GM19467 (cell line): Measurements from ENCODE around the gene SAP30BP.

ENCODE experiments used
- ATAC-seq: cut with Tn5 transposase; IDR thresholded peaks from one replicate; pipeline ENCODE4 v1.9.1; 2021; ENCODE audit warnings: mild to moderate bottlenecking, moderate library complexity; ENCODE audit not compliant: unreplicated experiment

The SAP30BP gene

GRCh38 chr17:75646638-75646992 lies 20.5 kb upstream of the SAP30BP start:
- ATAC-seq: no peak

DNA sequence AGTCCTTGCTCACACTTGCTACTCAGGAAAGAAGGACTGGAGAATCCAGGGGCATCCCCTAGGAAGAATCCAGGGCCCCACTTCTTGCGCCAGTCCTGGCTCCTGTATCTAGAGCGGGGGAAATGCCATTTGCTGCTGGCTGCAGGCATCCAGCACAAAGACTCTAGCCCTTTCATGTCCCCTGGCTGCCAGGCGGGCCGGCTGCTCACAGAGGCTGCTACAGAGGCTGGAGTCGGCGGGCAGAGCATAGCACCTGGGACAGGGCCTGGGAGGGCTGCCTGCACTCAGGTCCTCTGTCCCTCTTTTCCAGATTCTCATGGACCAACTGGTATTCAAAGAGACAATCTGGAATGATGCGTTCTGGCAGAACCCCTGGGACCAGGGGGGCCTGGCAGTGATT lies 20.1 kb upstream of the SAP30BP start:
- ATAC-seq: no peak

GRCh38 chr17:75647921-75648320 lies 19.2 kb upstream of the SAP30BP start:
- no peak for ATAC-seq

DNA sequence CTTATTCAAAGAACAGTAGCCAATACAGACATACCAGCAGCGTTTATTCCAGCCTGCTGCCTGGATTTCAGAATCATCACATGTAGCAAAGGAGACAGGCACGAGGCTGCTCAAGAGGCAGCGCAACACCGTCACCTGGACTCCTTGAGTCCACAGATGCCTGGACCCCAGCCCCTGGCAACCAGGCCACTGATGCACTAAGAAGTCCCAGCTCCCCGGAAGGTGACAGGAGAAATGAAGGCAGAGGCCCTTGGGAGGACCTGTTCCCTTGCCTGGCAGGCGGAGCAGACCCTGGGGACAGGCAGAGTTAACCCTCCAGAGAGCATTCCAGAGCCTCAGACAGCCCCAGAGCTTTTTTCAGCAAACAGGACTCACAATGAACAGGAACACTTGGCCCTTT lies 17.5 kb upstream of the SAP30BP start:
- ATAC-seq: no peak

GRCh38 chr17:75650874-75651273 lies 16.3 kb upstream of the SAP30BP start:
- no peak for ATAC-seq

GRCh38 chr17:75652341-75652740 lies 14.8 kb upstream of the SAP30BP start:
- ATAC-seq: no peak

GRCh38 chr17:75652934-75653549 lies 14.1 kb upstream of the SAP30BP start:
- no peak for ATAC-seq

GRCh38 chr17:75654176-75654575 lies 13.0 kb upstream of the SAP30BP start:
- no peak for ATAC-seq

DNA sequence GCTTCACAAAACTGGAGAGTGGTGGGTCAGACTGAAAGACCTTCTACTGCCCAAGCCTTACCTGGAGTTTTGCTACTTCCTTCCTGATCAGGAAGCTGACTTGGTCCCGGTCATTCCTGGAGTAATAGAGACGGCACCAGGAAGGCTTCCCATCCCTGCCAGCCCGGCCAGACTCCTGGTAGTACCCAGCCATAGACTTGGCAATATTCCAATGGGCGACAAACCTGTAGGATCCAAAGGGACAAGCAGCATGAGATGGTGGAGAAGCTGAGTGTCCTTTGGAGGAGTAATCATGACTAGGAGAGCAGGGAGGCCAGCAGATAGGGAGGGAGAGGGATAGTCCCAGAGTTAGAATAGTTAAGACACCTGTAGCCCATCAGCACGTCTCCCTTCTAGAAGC lies 8.9 kb upstream of the SAP30BP start:
- no peak for ATAC-seq

DNA sequence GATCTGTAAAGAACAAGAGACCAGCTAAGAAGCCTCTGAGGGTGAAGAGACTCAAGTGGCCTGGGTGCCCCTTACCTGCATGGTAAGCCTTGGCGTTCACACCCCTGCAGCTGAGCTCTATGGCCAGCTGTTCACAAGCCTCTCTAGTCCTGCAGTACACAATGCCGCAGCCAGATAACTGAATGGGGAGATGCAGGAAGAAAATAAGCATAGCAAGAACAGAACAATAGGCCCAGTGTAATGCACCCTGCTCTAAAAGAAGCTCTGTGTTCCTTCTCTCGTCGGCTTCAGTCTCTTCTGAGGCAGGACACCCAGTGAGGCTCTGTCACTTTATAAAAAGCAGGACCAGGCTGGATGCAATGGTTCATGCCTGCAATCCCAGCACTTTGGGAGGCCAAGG lies 5.6 kb upstream of the SAP30BP start:
- no peak for ATAC-seq

- ATAC-seq: no peak
Observed at GRCh38 chr17:75662511-75662910, 4.6 kb upstream of the SAP30BP start.

DNA sequence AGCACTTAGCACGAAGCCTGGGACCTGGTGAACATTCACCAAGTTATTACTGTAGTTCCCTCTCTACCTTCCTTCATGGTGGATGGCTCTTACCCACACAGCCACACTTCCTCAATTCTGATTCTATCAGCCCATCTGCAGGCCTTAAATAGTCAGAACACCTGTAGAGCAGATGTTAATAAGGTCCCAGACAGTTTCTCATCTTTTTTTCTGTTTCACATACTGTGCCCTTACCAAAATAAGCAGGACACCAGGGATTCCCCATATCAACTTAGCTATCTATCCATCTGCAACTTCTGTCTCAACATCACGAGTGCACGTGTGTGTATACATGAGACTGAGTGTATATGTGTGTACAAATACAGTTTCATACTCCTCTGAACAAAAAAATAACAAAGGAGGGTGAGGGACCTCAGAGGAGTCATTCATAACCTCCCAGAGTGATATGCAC lies 3.0 kb upstream of the SAP30BP start:
- peak; percentile 53 for ATAC-seq

DNA sequence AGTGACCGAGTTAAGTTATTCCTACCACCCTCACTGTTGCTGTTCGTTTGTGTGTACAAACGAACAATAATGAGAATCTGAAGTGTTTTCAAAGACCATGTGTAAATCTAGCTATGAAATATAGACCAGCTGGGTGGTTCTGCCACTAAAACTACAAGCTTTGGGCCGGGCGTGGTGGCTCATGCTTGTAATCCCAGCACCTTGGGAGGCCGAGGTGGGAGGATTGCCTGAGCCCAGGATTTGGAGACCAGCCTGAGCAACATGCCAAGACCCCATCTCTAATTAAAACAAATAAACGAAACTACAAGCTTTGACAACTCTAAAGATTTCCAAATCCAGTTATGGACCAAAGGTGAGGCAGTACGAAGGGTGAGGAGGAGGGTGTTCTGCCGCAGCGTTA lies 1.2 kb upstream of the SAP30BP start:
- no peak for ATAC-seq

DNA sequence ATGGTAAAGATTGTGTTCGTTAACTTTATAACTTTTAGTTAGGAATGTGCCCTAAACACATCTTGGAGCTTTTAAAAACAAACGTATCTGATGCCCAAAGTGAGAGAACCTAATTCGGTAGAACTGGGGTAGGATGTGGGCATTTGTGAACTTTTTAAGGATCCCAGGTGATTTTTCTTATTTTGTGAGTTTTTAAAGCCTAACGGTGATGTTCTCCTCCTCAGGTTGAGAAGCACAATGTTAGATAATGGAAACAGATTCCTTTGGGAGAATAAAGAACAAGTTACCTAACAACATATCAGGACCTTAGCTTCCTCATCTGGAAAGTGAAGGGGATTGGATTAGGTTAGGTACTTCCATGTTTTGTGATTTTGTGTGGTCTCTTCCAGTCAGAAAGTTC lies 687 bp downstream of the SAP30BP start:
- no peak for ATAC-seq

DNA sequence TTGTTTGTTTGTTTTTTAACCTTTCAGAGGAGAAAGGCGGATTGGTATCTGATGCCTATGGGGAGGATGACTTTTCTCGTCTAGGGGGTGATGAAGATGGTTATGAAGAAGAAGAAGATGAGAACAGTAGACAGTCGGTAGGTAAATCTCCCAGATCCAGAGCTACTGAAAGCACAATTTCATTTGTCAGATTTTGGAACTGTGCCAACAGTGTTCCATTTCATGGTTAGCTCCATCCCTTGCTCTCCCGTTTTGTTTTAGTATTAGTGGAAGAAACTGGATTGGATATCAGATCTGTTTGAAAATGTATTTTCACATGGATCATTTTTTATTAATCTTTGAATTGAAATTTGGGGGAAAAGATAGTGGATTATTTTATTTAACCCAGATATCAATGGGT lies 1.4 kb downstream of the SAP30BP start:
- no peak for ATAC-seq

GRCh38 chr17:75670868-75671267 lies 3.7 kb downstream of the SAP30BP start:
- ATAC-seq: no peak

GRCh38 chr17:75672011-75672410 lies 4.9 kb downstream of the SAP30BP start:
- ATAC-seq: no peak

DNA sequence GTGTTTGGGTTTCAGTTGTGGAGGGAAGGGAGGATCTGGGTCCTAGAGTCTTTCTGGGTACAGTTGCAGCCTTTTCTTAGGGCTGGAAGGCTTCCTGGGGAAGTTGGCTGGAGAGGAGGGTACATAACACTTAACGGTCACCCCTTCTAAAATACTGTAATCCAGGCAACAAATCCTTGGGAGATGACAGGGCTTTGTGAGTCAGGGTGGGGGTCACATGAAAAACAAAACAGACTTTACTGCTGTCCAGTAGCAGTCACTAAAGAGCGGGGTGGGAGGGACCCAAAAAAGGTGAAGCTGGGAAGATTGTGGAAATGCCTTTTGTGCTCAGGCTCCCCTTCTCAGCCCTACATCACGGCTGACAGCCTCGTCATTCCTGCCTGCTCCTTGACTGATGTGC lies 6.3 kb downstream of the SAP30BP start:
- no peak for ATAC-seq

GRCh38 chr17:75676461-75676860 lies 9.3 kb downstream of the SAP30BP start:
- no peak for ATAC-seq

DNA sequence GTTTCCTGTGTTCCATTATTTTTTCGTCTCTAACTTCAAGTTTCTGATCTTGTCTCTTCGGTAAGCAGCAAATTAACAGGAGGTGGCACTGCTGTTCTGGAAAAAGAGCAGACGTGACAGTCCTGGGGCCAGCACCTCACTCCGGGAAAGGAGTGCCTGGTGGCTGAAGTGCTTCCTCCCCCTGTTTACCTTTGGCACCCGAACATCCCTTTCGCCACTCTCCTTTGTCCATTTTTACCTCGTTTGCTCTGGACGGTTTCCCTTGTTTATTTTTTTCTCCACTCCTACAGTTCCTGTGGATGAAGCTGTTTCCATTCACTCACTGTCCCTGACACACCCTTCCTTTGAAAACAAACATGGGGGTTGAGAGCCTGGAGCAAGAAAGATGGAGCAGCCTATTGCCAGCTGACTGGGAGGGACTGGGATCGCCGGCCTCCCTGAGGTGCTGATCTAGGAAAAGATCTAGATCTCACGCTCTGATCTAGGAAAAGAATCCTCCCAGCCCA lies 12.6 kb downstream of the SAP30BP start:
- no peak for ATAC-seq

- ATAC-seq: no peak
Observed at GRCh38 chr17:75680431-75680830, 13.3 kb downstream of the SAP30BP start.

GRCh38 chr17:75681289-75681688 lies 14.2 kb downstream of the SAP30BP start:
- no peak for ATAC-seq

- no peak for ATAC-seq
Observed at GRCh38 chr17:75683583-75683982, 16.4 kb downstream of the SAP30BP start.
